Mesenchymal stem cell (in vitro differentiated cells and primary cell): ENCODE measurements around the gene CORO6.

Experiments
- DNase-seq: peaks from one replicate; pipeline ENCODE4 v3.0.0-alpha.2; 2013
- H2AFZ ChIP-seq: one replicate; pipeline ENCODE4 v1.6.1; 2013; ENCODE audit warnings: low read depth, mild to moderate bottlenecking, control low read depth, inconsistent platforms, low read length, moderate library complexity
- H2AK5ac ChIP-seq: 2 replicates; pipeline ENCODE4 v1.6.1; 2013; ENCODE audit warnings: low read length, moderate library complexity, mild to moderate bottlenecking, inconsistent platforms; ENCODE audit not compliant: severe bottlenecking
- H2BK120ac ChIP-seq: one replicate; pipeline ENCODE4 v1.6.1; 2013; ENCODE audit warnings: low read depth, mild to moderate bottlenecking, inconsistent platforms, low read length, moderate library complexity
- H2BK12ac ChIP-seq, 2 experiments: one replicate each; pipeline ENCODE4 v1.6.1; 2013; ENCODE audit warnings: inconsistent platforms in 2 of 2, low read length in 2 of 2, mild to moderate bottlenecking in 2 of 2, moderate library complexity in 2 of 2, control low read depth in 1 of 2
- H2BK15ac ChIP-seq: one replicate; pipeline ENCODE4 v1.6.1; 2013; ENCODE audit warnings: mild to moderate bottlenecking, low read depth, inconsistent platforms; ENCODE audit not compliant: poor library complexity, severe bottlenecking
- H2BK5ac ChIP-seq: 2 replicates; pipeline ENCODE4 v1.6.1; 2013; ENCODE audit warnings: low read depth, mild to moderate bottlenecking, low read length, control low read depth, inconsistent platforms; ENCODE audit not compliant: poor library complexity, severe bottlenecking
- H3K14ac ChIP-seq, 2 experiments: one replicate each; pipeline ENCODE4 v1.6.1; 2013; ENCODE audit warnings: inconsistent platforms in 2 of 2, low read length in 2 of 2, control low read depth in 1 of 2, mild to moderate bottlenecking in 1 of 2, moderate library complexity in 1 of 2
- H3K18ac ChIP-seq, 2 experiments: one replicate each; pipeline ENCODE4 v1.6.1; 2013; ENCODE audit warnings: inconsistent platforms in 2 of 2, low read length in 2 of 2, control low read depth in 1 of 2, low read depth in 1 of 2, mild to moderate bottlenecking in 1 of 2
- H3K23ac ChIP-seq, 2 experiments: one replicate each; pipeline ENCODE4 v1.6.1; 2013; ENCODE audit warnings: inconsistent platforms in 2 of 2, low read length in 2 of 2, mild to moderate bottlenecking in 2 of 2, moderate library complexity in 2 of 2, control low read depth in 1 of 2
- H3K27ac ChIP-seq: 2 replicates; pipeline ENCODE4 v1.5.1; 2013; ENCODE audit warnings: mild to moderate bottlenecking, moderate library complexity, low read length, control low read depth, inconsistent platforms; ENCODE audit not compliant: poor library complexity, severe bottlenecking
- H3K27me3 ChIP-seq, 2 experiments: 2 replicates each; pipeline versions ENCODE4 v1.6.1 to v1.7.0; 2013; ENCODE audit warnings: low read length in 2 of 2, mild to moderate bottlenecking in 2 of 2, moderate library complexity in 2 of 2, control low read depth in 1 of 2, inconsistent platforms in 1 of 2; ENCODE audit not compliant: control insufficient read depth in 1 of 2, insufficient read depth in 1 of 2
- H3K36me3 ChIP-seq, 2 experiments: 2 replicates each; pipeline versions ENCODE4 v1.6.1 to v1.7.0; 2013; ENCODE audit warnings: low read length in 2 of 2, control low read depth in 1 of 2, inconsistent platforms in 1 of 2, low read depth in 1 of 2, mild to moderate bottlenecking in 1 of 2; ENCODE audit not compliant: insufficient read depth in 2 of 2, control insufficient read depth in 1 of 2
- H3K4ac ChIP-seq, 2 experiments: one replicate each; pipeline ENCODE4 v1.6.1; 2013; ENCODE audit warnings: inconsistent platforms in 2 of 2, low read length in 2 of 2, mild to moderate bottlenecking in 2 of 2, moderate library complexity in 2 of 2, control low read depth in 1 of 2, low read depth in 1 of 2
- H3K4me1 ChIP-seq: 2 replicates; pipeline ENCODE4 v1.6.1; 2013; ENCODE audit warnings: low read depth, low read length, control low read depth; ENCODE audit not compliant: control insufficient read depth, insufficient read depth
- H3K4me2 ChIP-seq: 2 replicates; pipeline ENCODE4 v1.6.1; 2013; ENCODE audit warnings: low read length, mild to moderate bottlenecking, inconsistent platforms; ENCODE audit not compliant: poor library complexity, severe bottlenecking
- H3K4me3 ChIP-seq, 2 experiments: 2 replicates each; pipeline versions ENCODE4 v1.5.1 to v1.7.0; 2013; ENCODE audit warnings: low read length in 2 of 2, mild to moderate bottlenecking in 2 of 2, control low read depth in 1 of 2, low read depth in 1 of 2; ENCODE audit not compliant: insufficient read depth in 1 of 2
- H3K79me1 ChIP-seq: replicated peaks from 2 replicates; pipeline ENCODE4 v1.6.1; 2013; ENCODE audit warnings: mild to moderate bottlenecking, control low read depth, low read length, inconsistent platforms; ENCODE audit not compliant: poor library complexity, severe bottlenecking
- H3K9ac ChIP-seq: 2 replicates; pipeline ENCODE4 v1.7.0; 2013; ENCODE audit warnings: mild to moderate bottlenecking, low read length, moderate library complexity
- H3K9me3 ChIP-seq: 2 replicates; pipeline ENCODE4 v1.7.0; 2013; ENCODE audit warnings: mild to moderate bottlenecking, low read length; ENCODE audit not compliant: control insufficient read depth
- H4K8ac ChIP-seq: one replicate; pipeline ENCODE4 v1.6.1; 2013; ENCODE audit warnings: inconsistent platforms, mild to moderate bottlenecking, low read length, moderate library complexity
- H4K91ac ChIP-seq: one replicate; pipeline ENCODE4 v1.6.1; 2013; ENCODE audit warnings: mild to moderate bottlenecking, low read length, inconsistent platforms
- WGBS: methylation state at CpG from one replicate; pipeline ENCODE4 v1.1.7; 2013; ENCODE audit warnings: mixed read lengths; 5-methylcytosine and 5-hydroxymethylcytosine counted together

The CORO6 gene

DNA sequence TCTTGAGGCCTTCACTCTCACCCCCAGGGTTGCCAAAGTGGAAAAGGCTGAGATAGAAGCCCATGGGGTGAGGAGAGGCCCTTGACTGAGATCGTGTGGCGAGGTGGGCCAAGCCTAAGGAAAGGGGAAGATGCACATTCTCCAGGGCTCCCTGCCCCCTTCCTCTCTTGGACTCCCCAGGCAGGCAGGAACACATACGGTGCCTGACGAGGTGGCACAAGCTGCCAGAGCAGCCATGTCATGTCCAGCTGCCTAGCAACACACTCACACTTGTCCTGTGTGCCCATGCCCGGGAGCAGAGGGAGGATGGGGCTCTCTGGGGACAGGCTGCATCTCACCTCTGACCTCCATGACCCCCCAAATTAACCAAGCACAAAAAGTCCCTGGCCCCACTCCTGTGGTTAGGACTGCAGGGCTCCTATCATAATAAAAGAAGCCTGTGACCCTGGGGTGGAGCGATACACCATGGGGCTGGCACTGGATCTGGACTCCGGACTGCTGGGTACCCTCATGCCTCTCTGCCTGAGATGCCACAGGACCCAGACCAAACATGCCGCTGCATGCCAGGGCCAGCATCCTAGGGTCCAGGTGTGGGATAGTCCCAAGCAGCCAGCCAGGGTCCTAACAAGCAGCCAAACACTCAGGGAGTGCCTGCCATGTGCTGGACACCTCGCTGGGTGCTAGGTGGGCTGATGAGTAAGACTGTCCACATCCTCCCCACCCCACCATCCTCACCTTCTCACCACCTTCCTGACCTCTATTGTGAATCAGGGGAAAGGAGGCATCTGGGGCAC lies 35.8 kb downstream of the CORO6 start:
- Histone ChIP-seq H3K4me1 (peaks cover 62% of the 10 kb centered on the region), H3K36me3 (peaks cover 16 to 17% of the 10 kb centered on the region in 2 experiments), H3K23ac (peak overlapping the region in 1 of 2 experiments; percentile 66), H4K91ac (peak overlapping the region; percentile 59), H3K18ac (no peak overlapping the region), H2BK12ac (peak overlapping the region in 1 of 2 experiments; percentile 34), H3K27me3 (no peaks in the 10 kb centered on the region), H3K9me3 (no peaks in the 10 kb centered on the region), H2AFZ (no peak overlapping the region), H3K4me2 (no peak overlapping the region), H2AK5ac (peak overlapping the region; percentile 45), H3K27ac (no peak overlapping the region), H3K4ac (no peak overlapping the region), H3K9ac (peak overlapping the region; percentile 92), H4K8ac (no peak overlapping the region), H2BK5ac (no peak overlapping the region), H2BK120ac (no peak overlapping the region), H3K4me3 (no peak overlapping the region), H2BK15ac (peak overlapping the region; percentile 62), H3K79me1 (peaks cover 14% of the 10 kb centered on the region), H3K14ac (no peak overlapping the region)
- 91% methylated on average over 8 of the region's 9 CpGs for WGBS
- no peak for DNase-seq

DNA sequence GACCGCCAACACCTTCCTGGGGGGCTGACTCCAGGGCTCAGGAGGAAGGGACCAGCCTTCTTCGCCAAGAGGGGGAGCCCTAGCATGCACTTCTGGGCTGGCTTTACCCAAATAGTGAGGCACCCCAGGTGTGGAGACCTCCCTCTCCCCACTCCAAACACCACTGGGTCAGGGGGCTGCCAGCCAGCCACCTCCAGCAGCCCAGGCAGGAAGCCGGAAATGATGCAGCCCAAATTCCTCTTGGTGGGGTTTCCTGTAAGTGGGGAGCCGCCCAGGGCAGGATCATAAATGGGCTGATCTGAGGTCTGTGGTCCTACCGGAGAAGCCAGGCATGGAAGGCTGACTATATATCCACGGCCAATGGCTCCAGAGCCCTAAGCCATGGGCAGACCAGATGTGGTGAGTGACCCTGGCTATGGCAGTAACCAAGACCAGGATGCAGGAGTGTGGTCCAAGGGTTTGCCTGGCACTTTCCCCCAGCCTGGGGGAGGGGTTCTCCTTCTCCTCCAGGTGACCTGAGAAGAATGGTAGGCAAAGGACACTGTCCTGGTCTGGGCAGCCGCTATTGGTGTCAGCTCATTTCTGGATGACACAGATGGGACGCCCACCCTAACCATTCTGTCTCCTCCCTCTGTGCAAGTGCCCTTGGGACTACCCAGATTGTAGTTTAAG lies 37.5 kb downstream of the CORO6 start:
- Histone ChIP-seq H3K27ac (peak overlapping the region; percentile 12), H3K9me3 (no peaks in the 10 kb centered on the region), H3K9ac (no peak overlapping the region), H3K4ac (peak overlapping the region in 1 of 2 experiments; percentile 42), H3K27me3 (no peaks in the 10 kb centered on the region), H3K36me3 (peaks cover 25 to 34% of the 10 kb centered on the region in 2 experiments), H3K4me3 (no peak overlapping the region), H2BK5ac (no peak overlapping the region), H4K8ac (peak overlapping the region; percentile 45), H3K4me1 (peaks cover 49% of the 10 kb centered on the region), H4K91ac (no peak overlapping the region), H2BK15ac (peak overlapping the region; percentile 12), H3K18ac (peak overlapping the region in 1 of 2 experiments; percentile 45), H2BK12ac (peak overlapping the region; percentile 22 to 42), H2AFZ (no peak overlapping the region), H3K79me1 (peaks cover 23% of the 10 kb centered on the region), H3K23ac (peak overlapping the region in 1 of 2 experiments; percentile 52), H3K4me2 (no peak overlapping the region), H2BK120ac (no peak overlapping the region), H3K14ac (peak overlapping the region in 1 of 2 experiments; percentile 55), H2AK5ac (peak overlapping the region; percentile 50)
- no peak for DNase-seq
- 64% methylated on average over 7 of the region's 8 CpGs for WGBS

DNA sequence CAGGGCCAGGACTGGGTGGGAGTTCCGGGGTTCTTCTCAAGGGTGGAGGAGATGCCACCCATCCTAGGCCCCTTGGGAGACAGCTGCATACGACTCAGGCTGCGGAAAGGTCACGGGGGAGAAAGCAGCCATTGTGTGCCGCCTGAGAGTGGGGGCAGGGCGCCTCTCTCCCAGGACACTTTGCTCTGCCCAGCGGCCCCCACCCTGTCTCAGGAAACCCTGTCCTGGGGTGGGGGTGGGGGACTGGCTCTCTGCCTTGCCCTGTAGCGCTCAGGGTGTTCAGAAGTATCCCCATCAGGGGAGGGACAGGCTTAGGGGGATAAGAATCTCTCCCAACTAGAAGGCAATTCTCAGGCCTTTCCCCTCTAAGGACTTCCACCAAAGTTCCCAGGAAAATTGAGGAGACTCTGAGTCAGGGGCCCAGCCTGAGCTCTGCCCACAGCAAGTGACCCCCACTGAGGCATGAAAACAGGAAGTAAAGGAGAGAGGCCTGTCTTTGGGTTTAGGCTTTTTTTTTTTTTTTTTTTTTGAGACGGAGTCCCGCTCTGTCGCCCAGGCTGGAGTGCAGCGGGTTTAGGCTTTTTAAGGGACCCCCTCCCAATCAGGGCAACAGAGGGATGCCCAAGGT lies 38.1 kb downstream of the CORO6 start:
- Histone ChIP-seq H3K14ac (no peak overlapping the region), H2AFZ (no peak overlapping the region), H3K4ac (no peak overlapping the region), H3K4me1 (peaks cover 43% of the 10 kb centered on the region), H2BK15ac (no peak overlapping the region), H2BK5ac (no peak overlapping the region), H2AK5ac (peak overlapping the region; percentile 10), H3K9me3 (no peaks in the 10 kb centered on the region), H4K91ac (no peak overlapping the region), H3K36me3 (peaks cover 32 to 39% of the 10 kb centered on the region in 2 experiments), H3K9ac (no peak overlapping the region), H3K4me3 (no peak overlapping the region), H2BK12ac (no peak overlapping the region), H3K23ac (peak overlapping the region in 1 of 2 experiments; percentile 52), H3K18ac (peak overlapping the region; percentile 18 to 45), H3K27me3 (no peaks in the 10 kb centered on the region), H2BK120ac (no peak overlapping the region), H3K79me1 (peaks cover 26% of the 10 kb centered on the region), H3K4me2 (peak overlapping the region; percentile 11), H4K8ac (peak overlapping the region; percentile 56), H3K27ac (peak overlapping the region; percentile 12)
- DNase-seq = no peak
- 64% methylated on average over 12 of the region's 12 CpGs for WGBS
